Measurements from ENCODE around the gene FMNL1.

DNA sequence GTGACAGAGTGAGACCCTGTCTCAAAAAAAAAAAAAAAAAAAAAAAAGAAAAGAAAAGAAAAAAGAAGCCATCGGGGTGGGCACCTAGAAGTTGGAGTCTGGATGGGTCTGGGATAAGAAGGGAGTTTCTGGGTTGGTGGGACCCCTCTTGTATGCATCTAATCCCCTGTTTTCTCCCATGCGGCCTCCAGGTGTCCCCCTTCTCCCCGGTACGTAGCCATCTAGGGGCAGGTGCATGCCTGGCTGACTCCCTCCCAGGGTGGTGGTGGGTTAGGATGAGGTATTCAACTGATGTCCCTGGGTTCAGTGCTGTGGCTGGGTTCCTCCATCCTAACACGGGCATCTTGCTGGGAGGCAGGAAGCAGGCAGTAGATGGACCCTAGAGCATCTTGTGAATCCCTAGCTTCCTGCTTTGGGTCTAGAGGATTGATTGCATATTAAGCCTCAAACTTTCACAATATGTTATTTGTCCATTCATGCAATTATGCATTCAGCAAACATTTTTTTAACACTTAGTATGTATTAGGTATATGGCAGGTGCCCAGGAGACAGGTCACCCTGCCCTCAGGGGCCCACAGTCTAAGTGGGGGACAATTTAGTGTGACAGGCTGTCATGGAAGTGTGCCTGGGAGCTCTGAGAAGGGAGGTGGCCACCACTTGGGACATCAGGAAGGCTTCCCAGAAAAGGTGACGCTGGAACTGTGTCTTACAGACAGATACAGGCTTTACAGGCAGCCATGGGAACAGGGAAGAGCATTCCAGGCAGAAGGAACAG, 13.1 kb downstream of the FMNL1 start:
- TF ChIP-seq, protein P1, sequence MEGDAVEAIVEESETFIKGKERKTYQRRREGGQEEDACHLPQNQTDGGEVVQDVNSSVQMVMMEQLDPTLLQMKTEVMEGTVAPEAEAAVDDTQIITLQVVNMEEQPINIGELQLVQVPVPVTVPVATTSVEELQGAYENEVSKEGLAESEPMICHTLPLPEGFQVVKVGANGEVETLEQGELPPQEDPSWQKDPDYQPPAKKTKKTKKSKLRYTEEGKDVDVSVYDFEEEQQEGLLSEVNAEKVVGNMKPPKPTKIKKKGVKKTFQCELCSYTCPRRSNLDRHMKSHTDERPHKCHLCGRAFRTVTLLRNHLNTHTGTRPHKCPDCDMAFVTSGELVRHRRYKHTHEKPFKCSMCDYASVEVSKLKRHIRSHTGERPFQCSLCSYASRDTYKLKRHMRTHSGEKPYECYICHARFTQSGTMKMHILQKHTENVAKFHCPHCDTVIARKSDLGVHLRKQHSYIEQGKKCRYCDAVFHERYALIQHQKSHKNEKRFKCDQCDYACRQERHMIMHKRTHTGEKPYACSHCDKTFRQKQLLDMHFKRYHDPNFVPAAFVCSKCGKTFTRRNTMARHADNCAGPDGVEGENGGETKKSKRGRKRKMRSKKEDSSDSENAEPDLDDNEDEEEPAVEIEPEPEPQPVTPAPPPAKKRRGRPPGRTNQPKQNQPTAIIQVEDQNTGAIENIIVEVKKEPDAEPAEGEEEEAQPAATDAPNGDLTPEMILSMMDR (conservative IDR thresholded peaks at IDR 0.05): no peak; the same call in 1 of the 2 replicates
- no peak for TF ChIP-seq ZFX (IDR thresholded peaks at IDR 0.05)
